Esophagus muscularis mucosa (tissue), 4 donors: ENCODE results near the gene GPC5. TPM values are rescaled to one million over a fixed set of nuclear protein-coding genes. Genes with fewer than 3 reads are reported as not detected.

Experiments used
- DNase-seq: peaks from one replicate; pipeline ENCODE4 v3.0.0-alpha.2; 2017; ENCODE audit errors: extremely low spot score
- H3K27ac ChIP-seq, 4 donors: fragments of 200-600 bp; sonication (generic); replicated peaks in 1 of 4; 1 replicate in 3 of 4; 2 replicates in 1 of 4; pipeline ENCODE4 v1.5.1; 2016 to 2019; ENCODE audit warnings: mild to moderate bottlenecking in 1 of 4
- H3K27me3 ChIP-seq, 4 donors: fragments of 200-600 bp; sonication (generic); one replicate each; pipeline versions ENCODE4 v1.5.1 to v1.6.0; 2016 to 2019
- H3K36me3 ChIP-seq, 4 donors: fragments of 200-600 bp; sonication (generic); one replicate each; pipeline ENCODE4 v1.5.1; 2016 to 2019
- H3K4me1 ChIP-seq, 4 donors: fragments of 200-600 bp; sonication (generic); one replicate each; pipeline ENCODE4 v1.5.1; 2016 to 2019
- H3K4me3 ChIP-seq, 4 donors: fragments of 200-600 bp; sonication (generic); 1 replicate in 2 of 4; 2 replicates in 2 of 4; pipeline ENCODE4 v1.5.1; 2016 to 2019; ENCODE audit warnings: mild to moderate bottlenecking in 4 of 4, moderate library complexity in 1 of 4
- H3K9me3 ChIP-seq, 4 donors: fragments of 200-600 bp; sonication (generic); 1 replicate in 3 of 4; 2 replicates in 1 of 4; pipeline ENCODE4 v1.5.1; 2016 to 2019
- EP300 ChIP-seq: sonication (generic); formaldehyde crosslinking; IDR thresholded peaks from one replicate; pipeline ENCODE4 v1.6.1; 2017; ENCODE audit warnings: antibody characterized with exemption
- POLR2A ChIP-seq: fragments of 450-650 bp; IDR thresholded peaks from one replicate; pipeline ENCODE4 v1.6.1; 2017; ENCODE audit warnings: antibody characterized with exemption, moderate library complexity, mild to moderate bottlenecking, low read depth
- POLR2AphosphoS5 ChIP-seq, 2 donors: sonication (generic); formaldehyde crosslinking; IDR thresholded peaks; one replicate each; pipeline ENCODE4 v1.6.1; 2017; ENCODE audit warnings: antibody characterized with exemption in 2 of 2
- WGBS: methylation state at CpG from one replicate; pipeline ENCODE4 v1.1.5; 2018; 5-methylcytosine and 5-hydroxymethylcytosine counted together
- intact Hi-C: fragments of 100-400 bp; cut with DNase I; formaldehyde crosslinking; loops from one replicate; pipeline ENCODE4 v1.15.1; 2023
- total RNA-seq, 4 donors: library from RNA; depleted of rRNA; stranded (reverse); fragments of >200 nt; gene quantifications; one replicate each; pipeline versions ENCODE4 v1.1.0 to v1.2.1, GENCODE V29; 2016
- TF ChIP-seq, protein P1 (sequence below), 3 experiments: fragments of 200-600 bp in 2 of 3; fragments of 450-650 bp in 1 of 3; sonication (generic) in 2 of 3; IDR thresholded peaks; one replicate each; pipeline ENCODE4 v1.5.1; 2017 to 2019; ENCODE audit warnings: antibody characterized with exemption in 3 of 3, mild to moderate bottlenecking in 2 of 3, moderate library complexity in 1 of 3

The GPC5 gene
- total RNA-seq, 4 donors from 2014 or later, result 0.13 to 0.42 (median 0.33) TPM; not detected in 1

GRCh38 chr13:91804724-91805123 is 406.3 kb downstream of the GPC5 start:
- Histone ChIP-seq H3K27ac (no peak overlapping the region), H3K27me3 (no peaks in the 10 kb centered on the region), H3K9me3 (no peaks in the 10 kb centered on the region), H3K36me3 (no peaks in the 10 kb centered on the region), H3K4me1 (no peaks in the 10 kb centered on the region), H3K4me3 (no peak overlapping the region)
- TF ChIP-seq EP300 (no peak), POLR2A (no peak)
- TF ChIP-seq, protein P1, sequence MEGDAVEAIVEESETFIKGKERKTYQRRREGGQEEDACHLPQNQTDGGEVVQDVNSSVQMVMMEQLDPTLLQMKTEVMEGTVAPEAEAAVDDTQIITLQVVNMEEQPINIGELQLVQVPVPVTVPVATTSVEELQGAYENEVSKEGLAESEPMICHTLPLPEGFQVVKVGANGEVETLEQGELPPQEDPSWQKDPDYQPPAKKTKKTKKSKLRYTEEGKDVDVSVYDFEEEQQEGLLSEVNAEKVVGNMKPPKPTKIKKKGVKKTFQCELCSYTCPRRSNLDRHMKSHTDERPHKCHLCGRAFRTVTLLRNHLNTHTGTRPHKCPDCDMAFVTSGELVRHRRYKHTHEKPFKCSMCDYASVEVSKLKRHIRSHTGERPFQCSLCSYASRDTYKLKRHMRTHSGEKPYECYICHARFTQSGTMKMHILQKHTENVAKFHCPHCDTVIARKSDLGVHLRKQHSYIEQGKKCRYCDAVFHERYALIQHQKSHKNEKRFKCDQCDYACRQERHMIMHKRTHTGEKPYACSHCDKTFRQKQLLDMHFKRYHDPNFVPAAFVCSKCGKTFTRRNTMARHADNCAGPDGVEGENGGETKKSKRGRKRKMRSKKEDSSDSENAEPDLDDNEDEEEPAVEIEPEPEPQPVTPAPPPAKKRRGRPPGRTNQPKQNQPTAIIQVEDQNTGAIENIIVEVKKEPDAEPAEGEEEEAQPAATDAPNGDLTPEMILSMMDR (IDR thresholded peaks at IDR 0.05), result no peak
- 30% methylated on average over 1 of the region's 1 CpG for WGBS
- intact Hi-C loops, result no loop called here
- no peak for DNase-seq

DNA sequence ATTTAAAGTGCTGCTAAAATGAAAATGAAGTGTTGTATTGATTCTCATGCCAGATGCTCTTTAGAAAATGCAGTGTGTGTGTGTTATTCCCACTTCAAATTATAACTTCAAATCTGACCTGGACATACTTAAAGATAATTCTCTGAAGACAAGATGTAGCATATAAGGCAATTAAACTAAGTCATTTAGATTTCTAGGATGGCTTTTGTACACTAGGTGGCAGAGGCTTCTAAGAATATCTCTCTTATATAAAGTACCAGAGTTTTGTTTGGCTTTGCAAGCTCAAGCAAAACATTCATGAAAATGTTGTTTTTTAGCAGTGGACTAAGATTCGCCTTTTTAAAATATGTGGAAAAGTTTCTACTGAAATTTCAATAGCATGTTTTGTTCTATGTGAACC is 407.2 kb downstream of the GPC5 start:
- intact Hi-C loops, result no loop called here
- no peak for DNase-seq
- H3K27ac ChIP-seq, result no peak overlapping the region
- no peaks in the 10 kb centered on the region for H3K9me3 ChIP-seq
- H3K4me3 ChIP-seq, result no peak overlapping the region
- H3K27me3 ChIP-seq, result no peaks in the 10 kb centered on the region
- 65% methylated on average over 1 of the region's 1 CpG for WGBS
- TF ChIP-seq POLR2A (no peak), EP300 (no peak), POLR2AphosphoS5 (IDR thresholded peaks at IDR 0.05) (no peak)
- TF ChIP-seq, protein P1 (IDR thresholded peaks at IDR 0.05), result no peak
- H3K4me1 ChIP-seq, result no peaks in the 10 kb centered on the region
- H3K36me3 ChIP-seq, result no peaks in the 10 kb centered on the region

- Histone ChIP-seq H3K9me3 (no peaks in the 10 kb centered on the region), H3K4me3 (no peak overlapping the region), H3K36me3 (no peaks in the 10 kb centered on the region), H3K27ac (no peak overlapping the region), H3K4me1 (peaks cover 0 to 6% (median 2%) of the 10 kb centered on the region in 4 donors), H3K27me3 (no peaks in the 10 kb centered on the region)
- 54% methylated on average over 2 of the region's 2 CpGs for WGBS
- DNase-seq, result no peak
- intact Hi-C loops, result no loop called here
- TF ChIP-seq POLR2AphosphoS5 (IDR thresholded peaks at IDR 0.05), result no peak
Observed at GRCh38 chr13:91809161-91809560, 410.7 kb downstream of the GPC5 start.

- H3K27ac ChIP-seq, result no peak overlapping the region
- no peaks in the 10 kb centered on the region for H3K36me3 ChIP-seq
- TF ChIP-seq POLR2A (no peak), POLR2AphosphoS5 (IDR thresholded peaks at IDR 0.05) (peak in 1 of 2 donors; percentile 30)
- H3K4me3 ChIP-seq, result no peak overlapping the region
- peaks cover 0 to 6% (median 2%) of the 10 kb centered on the region in 4 donors for H3K4me1 ChIP-seq
- WGBS, result 29% methylated on average over 4 of the region's 4 CpGs
- intact Hi-C loops, result no loop called here
- no peak for DNase-seq
- no peaks in the 10 kb centered on the region for H3K27me3 ChIP-seq
- H3K9me3 ChIP-seq, result no peaks in the 10 kb centered on the region
Observed at GRCh38 chr13:91813253-91813652, 414.8 kb downstream of the GPC5 start.

- no peaks in the 10 kb centered on the region for H3K27me3 ChIP-seq
- no peaks in the 10 kb centered on the region for H3K36me3 ChIP-seq
- no peaks in the 10 kb centered on the region for H3K9me3 ChIP-seq
- no peak overlapping the region for H3K27ac ChIP-seq
- TF ChIP-seq, protein P1 (IDR thresholded peaks at IDR 0.05), result no peak
- TF ChIP-seq EP300 (no peak), POLR2A (no peak), POLR2AphosphoS5 (IDR thresholded peaks at IDR 0.05) (no peak)
- no peak for DNase-seq
- 60% methylated on average over 4 of the region's 4 CpGs for WGBS
- intact Hi-C loops, result no loop called here
- peaks cover 0 to 6% (median 2%) of the 10 kb centered on the region in 4 donors for H3K4me1 ChIP-seq
- H3K4me3 ChIP-seq, result no peak overlapping the region
Observed at GRCh38 chr13:91816263-91816807, 417.9 kb downstream of the GPC5 start.

DNA sequence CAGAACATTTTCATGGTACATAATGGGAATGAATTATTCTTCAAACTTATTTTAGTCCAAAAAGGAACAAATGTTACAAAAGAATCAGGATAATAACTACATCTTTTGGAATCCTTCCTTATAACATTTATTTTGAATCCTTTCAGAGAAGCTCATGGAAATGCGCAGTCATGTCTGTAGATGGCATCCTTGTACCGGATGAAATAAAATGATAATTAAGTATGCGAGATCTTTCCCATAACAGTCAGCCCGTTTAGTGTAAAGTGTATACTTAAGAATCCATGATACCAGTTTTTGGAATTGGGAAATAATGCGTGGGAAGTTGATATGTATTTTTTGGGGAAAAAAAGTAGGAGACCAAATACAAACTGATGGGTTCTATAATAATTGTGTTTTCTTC is 418.8 kb downstream of the GPC5 start:
- intact Hi-C loops, result no loop called here
- H3K27ac ChIP-seq, result no peak overlapping the region
- H3K9me3 ChIP-seq, result no peaks in the 10 kb centered on the region
- peaks cover 0 to 6% (median 2%) of the 10 kb centered on the region in 4 donors for H3K4me1 ChIP-seq
- DNase-seq, result no peak
- H3K27me3 ChIP-seq, result no peaks in the 10 kb centered on the region
- no peak for TF ChIP-seq POLR2AphosphoS5 (IDR thresholded peaks at IDR 0.05)
- TF ChIP-seq, protein P1 (IDR thresholded peaks at IDR 0.05), result peak in 1 of 3 experiments; percentile 20
- H3K36me3 ChIP-seq, result no peaks in the 10 kb centered on the region
- WGBS, result 41% methylated on average over 5 of the region's 5 CpGs
- no peak overlapping the region for H3K4me3 ChIP-seq
